ENCODE measurements around the gene MEGF11.

The MEGF11 gene

GRCh38 chr15:66232267-66232625 lies 21.3 kb downstream of the MEGF11 start:
- no peak for DNase-seq (ENCODE audit: low read depth in 1 of 2, low spot score in 1 of 2)
- H3K27ac ChIP-seq (replicated peaks) = no peak overlapping the region
- H3K27me3 ChIP-seq (ENCODE audit: insufficient read depth, poor library complexity, severe bottlenecking) = no peaks in the 10 kb centered on the region
- no peak overlapping the region for H3K4me3 ChIP-seq (replicated peaks; ENCODE audit: insufficient read depth, low read length)
- TF ChIP-seq REST (IDR thresholded peaks at IDR 0.05; ENCODE audit: insufficient replicate concordance, low read depth) (no peak), CTCF (IDR thresholded peaks at IDR 0.05; ENCODE audit: insufficient read depth, low read length) (no peak), SPI1 (IDR thresholded peaks at IDR 0.05; ENCODE audit: borderline replicate concordance, low read depth) (no peak), POLR2AphosphoS5 (IDR thresholded peaks at IDR 0.05; ENCODE audit: low read depth) (no peak), GABPA (IDR thresholded peaks at IDR 0.05; ENCODE audit: low read depth) (no peak)

- TF ChIP-seq POLR2AphosphoS5 (IDR thresholded peaks at IDR 0.05; ENCODE audit: low read depth) = no peak
- TF ChIP-seq REST (IDR thresholded peaks at IDR 0.05; ENCODE audit: insufficient replicate concordance, low read depth) = no peak
- no peak for TF ChIP-seq SPI1 (IDR thresholded peaks at IDR 0.05; ENCODE audit: borderline replicate concordance, low read depth)
- TF ChIP-seq GABPA (IDR thresholded peaks at IDR 0.05; ENCODE audit: low read depth) = no peak
- no peak for TF ChIP-seq CTCF (IDR thresholded peaks at IDR 0.05; ENCODE audit: insufficient read depth, low read length)
- Histone ChIP-seq H3K27me3 (ENCODE audit: insufficient read depth, poor library complexity, severe bottlenecking) (no peaks in the 10 kb centered on the region), H3K4me3 (replicated peaks; ENCODE audit: insufficient read depth, low read length) (no peak overlapping the region), H3K27ac (replicated peaks) (no peak overlapping the region)
- no peak for DNase-seq (ENCODE audit: low read depth in 1 of 2, low spot score in 1 of 2)
These were observed 21.9 kb downstream of the MEGF11 start for GRCh38 chr15:66231394-66232266.

DNA sequence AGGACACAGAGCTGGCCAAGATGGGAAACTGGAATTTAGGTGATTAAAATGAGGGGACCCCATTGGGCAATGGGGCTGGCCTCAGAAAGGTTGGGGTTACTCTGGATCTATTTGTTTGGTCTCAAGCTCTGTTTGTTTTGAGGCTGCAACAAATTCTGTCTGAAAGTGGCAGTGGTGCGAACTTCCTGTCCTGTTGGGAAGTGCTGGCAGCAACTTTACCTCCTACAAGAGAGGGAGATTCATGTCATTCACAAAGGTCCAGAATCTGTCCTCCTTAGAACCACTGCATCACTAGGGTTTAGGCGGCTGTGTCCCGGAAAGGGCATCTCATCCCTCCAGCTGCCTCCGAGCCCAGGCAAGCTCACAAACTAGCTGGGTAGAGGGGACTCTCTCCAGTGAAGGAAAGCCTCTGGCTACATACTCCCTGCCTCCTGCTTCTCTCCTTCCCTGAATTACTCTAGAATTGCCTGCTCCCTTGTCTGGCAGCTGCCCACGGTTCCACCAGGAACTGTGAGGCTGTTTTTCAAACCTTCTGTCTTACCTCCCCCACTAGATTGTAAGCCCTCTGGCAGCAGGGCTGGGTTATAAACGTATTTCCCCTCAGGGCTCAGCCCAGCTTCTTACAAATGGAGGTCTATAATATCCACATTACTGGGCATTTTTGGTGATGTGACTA lies 23.6 kb downstream of the MEGF11 start:
- no peak for TF ChIP-seq SPI1 (IDR thresholded peaks at IDR 0.05; ENCODE audit: borderline replicate concordance, low read depth)
- no peak for TF ChIP-seq CTCF (IDR thresholded peaks at IDR 0.05; ENCODE audit: insufficient read depth, low read length)
- no peak for TF ChIP-seq GABPA (IDR thresholded peaks at IDR 0.05; ENCODE audit: low read depth)
- no peak for TF ChIP-seq POLR2AphosphoS5 (IDR thresholded peaks at IDR 0.05; ENCODE audit: low read depth)
- Histone ChIP-seq H3K27ac (replicated peaks) (no peak overlapping the region), H3K4me3 (replicated peaks; ENCODE audit: insufficient read depth, low read length) (no peak overlapping the region), H3K27me3 (ENCODE audit: insufficient read depth, poor library complexity, severe bottlenecking) (no peaks in the 10 kb centered on the region)
- no peak for DNase-seq (ENCODE audit: low read depth in 1 of 2, low spot score in 1 of 2)
